Measurements from ENCODE around the gene VSX2.
A peak's percentile ranks its signal among the peaks of the same experiment; 100 is the strongest.

The VSX2 gene

GRCh38 chr14:74223016-74223415, 16.2 kb upstream of the VSX2 start:
- no peak for DNase-seq

GRCh38 chr14:74231784-74232183, 7.5 kb upstream of the VSX2 start:
- no peak for DNase-seq

- no peak for DNase-seq
Observed at GRCh38 chr14:74235017-74235416, 4.2 kb upstream of the VSX2 start.

GRCh38 chr14:74237441-74237840, 1.8 kb upstream of the VSX2 start:
- DNase-seq = no peak

- no peak for DNase-seq
Observed at GRCh38 chr14:74239848-74240793, 872 bp downstream of the VSX2 start.

DNA sequence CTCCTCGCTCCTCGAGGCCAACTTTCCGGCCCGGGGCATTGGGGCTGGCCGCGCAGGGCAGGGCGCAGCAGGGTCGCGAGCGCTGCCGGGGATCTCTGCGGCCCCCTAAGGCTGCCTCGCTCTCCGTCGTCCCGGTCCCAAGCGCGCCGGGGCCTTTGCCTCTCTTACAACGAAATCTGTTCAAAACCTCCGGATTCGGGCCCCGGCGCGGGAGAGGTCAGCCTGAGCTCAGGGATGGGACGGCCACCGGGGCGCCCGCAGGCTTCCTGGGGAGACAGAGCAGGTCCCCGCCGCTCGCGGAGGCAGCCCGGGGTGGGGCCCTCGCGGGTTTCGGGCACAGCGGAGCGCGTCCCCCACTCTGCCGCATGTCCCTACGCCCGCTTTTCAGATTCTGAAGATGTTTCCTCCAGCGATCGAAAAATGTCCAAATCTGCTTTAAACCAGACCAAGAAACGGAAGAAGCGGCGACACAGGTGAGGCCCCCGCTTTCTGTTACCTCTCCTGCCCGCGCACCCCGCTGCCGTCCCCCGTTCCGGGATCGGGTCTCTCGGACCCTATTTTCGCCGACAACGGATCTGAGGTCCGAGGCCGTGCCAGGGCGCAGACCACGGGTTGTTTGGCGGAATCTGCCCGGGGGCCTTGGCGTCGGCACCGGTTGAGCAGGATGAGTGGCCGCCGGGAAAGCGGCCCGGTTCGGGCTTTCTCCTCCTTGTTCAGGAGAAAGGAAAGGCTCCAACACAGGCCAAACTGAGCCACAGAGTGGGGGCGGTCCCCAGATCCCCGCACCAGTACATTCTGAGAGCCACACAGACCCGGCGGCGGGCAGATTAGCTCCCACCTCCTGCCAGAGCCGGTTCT, 1.8 kb downstream of the VSX2 start:
- no peak for DNase-seq

DNA sequence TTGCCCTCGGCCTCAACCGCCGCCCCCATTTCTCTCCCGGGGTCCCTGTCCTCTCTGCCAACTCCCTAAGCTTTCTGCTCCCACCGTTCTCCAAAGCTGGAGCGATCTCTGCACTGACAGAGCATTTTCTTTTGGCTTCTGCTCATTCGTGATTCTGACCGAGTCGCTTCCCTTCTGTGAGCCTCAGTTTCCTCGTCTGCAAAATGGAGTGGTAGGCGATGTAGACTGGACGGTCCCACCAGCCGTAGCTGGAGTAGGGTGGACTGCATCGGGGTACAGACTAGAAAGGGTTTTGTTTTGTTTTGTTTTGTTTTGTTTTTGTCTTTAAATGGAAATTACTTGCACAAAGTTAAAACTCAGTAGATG, 2.4 kb downstream of the VSX2 start:
- DNase-seq = no peak

GRCh38 chr14:74242021-74242779, 3.0 kb downstream of the VSX2 start:
- DNase-seq = no peak

- DNase-seq = no peak
Observed at GRCh38 chr14:74242780-74243042, 3.5 kb downstream of the VSX2 start.

GRCh38 chr14:74243051-74243450, 3.8 kb downstream of the VSX2 start:
- DNase-seq = no peak

- no peak for DNase-seq
Observed at GRCh38 chr14:74244115-74244514, 4.9 kb downstream of the VSX2 start.

GRCh38 chr14:74245292-74245691, 6.0 kb downstream of the VSX2 start:
- DNase-seq = no peak

DNA sequence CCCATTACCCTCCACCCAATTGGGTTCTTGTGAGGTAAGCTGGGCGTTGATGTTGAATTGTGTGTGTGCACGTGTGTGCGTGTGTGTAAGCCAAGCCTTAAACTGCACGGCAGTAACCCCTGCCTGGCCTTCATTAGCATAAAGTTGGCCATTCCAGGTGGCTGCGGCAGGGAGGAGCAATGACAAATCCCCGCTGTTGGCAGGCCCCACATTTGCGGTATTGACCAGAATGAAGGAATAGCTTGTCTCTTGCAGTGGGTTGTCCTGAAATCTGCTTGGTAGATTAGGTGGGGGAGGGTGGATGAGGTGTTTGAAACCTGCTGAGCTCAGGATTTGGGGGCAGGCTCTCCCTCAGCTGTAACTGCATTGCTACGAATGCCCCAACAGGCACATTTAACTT, 7.3 kb downstream of the VSX2 start:
- no peak for DNase-seq

DNA sequence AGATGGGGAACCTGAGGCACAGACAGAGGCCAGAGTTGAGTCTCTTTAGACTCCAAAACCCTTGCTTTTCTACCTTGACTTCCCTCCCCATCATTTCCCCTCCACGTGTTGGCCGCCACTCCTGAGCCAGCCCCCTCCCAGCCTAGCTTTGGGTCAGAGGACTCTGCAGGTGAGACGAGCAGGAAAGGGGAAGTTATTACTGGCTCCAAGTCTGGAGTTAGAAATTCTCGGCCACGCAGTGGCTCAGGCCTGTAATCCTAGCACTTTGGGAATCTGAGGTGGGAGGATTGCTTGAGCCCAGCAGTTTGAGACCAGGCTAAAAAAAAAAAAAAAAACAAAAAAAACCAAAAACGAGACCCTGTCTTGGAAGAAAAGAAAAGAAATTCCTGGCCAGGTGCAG, 8.8 kb downstream of the VSX2 start:
- DNase-seq = no peak

GRCh38 chr14:74249433-74250375, 10.5 kb downstream of the VSX2 start:
- DNase-seq = no peak

- no peak for DNase-seq
Observed at GRCh38 chr14:74255281-74255680, 16.0 kb downstream of the VSX2 start.

- peak; percentile 58 for DNase-seq
Observed at GRCh38 chr14:74257078-74257940, 18.1 kb downstream of the VSX2 start.

GRCh38 chr14:74257941-74258763, 18.9 kb downstream of the VSX2 start:
- no peak for DNase-seq

- no peak for DNase-seq
Observed at GRCh38 chr14:74258764-74259035, 19.5 kb downstream of the VSX2 start.

DNA sequence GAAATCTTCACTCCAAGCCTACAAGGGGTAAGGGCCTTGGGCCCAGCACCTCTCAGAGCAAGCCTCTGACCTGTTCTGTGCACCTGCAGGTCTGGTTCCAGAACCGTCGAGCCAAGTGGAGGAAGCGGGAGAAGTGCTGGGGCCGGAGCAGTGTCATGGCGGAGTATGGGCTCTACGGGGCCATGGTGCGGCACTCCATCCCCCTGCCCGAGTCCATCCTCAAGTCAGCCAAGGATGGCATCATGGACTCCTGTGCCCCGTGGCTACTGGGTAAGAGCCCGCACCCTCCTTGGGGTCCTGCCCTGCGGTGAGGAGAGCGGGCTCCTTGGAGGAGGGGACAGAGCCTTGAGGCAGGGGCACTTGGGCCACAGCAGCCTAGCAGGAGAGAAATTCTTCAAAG, 20.3 kb downstream of the VSX2 start:
- no peak for DNase-seq
